Right lobe of liver (tissue), 4 donors: ENCODE measurements around the gene FAM171A1.

Experiments used
- CTCF ChIP-seq, 4 donors: fragments of 200-600 bp in 3 of 4; fragments of 450-650 bp in 1 of 4; IDR thresholded peaks; one replicate each; pipeline versions ENCODE4 v1.5.1 to v1.8.0; 2016 to 2022; ENCODE audit warnings: antibody characterized with exemption in 4 of 4, mild to moderate bottlenecking in 2 of 4
- POLR2A ChIP-seq: fragments of 450-650 bp; IDR thresholded peaks from one replicate; pipeline ENCODE4 v1.6.1; 2017; ENCODE audit warnings: antibody characterized with exemption, mild to moderate bottlenecking
- donor health status: DM: no; HTN: no; CAD: no.
- donor health status: DM: no; HTN: no; CAD: no.
- donor health status: DM: no; HTN: yes; CAD: no.

GRCh38 chr10:15374156-15374555, 3.1 kb upstream of the FAM171A1 start:
- no peak for TF ChIP-seq CTCF (IDR thresholded peaks at IDR 0.05)
- no peak for TF ChIP-seq POLR2A
